HEK293 (cell line): Measurements from ENCODE around the gene CUL7.

Experiments
- CTCF ChIA-PET: fragments of 350-600 bp; formaldehyde crosslinking; extraction: SDS; loops from one replicate; lab custom pipeline; 2021; ENCODE audit warnings: antibody characterized with exemption; lab: Yijun Ruan, JAX
- POLR2A ChIA-PET: fragments of 300-600 bp; formaldehyde crosslinking; extraction: SDS; loops from one replicate; lab custom pipeline; 2020; ENCODE audit warnings: antibody characterized with exemption, inconsistent platforms; lab: Yijun Ruan, JAX
- H3K27ac ChIP-seq: fragments of 200-500 bp; sonication (Bioruptor generic); 2 replicates; pipeline ENCODE4 v1.5.1; 2014; ENCODE audit warnings: low read depth, low read length, control low read depth, inconsistent platforms; ENCODE audit errors: extremely low read depth
- H3K36me3 ChIP-seq, 2 experiments: fragments of 200-500 bp in 1 of 2; sonication (Bioruptor generic) in 1 of 2; 1 replicate in 1 of 2; 2 replicates in 1 of 2; pipeline ENCODE4 v1.5.1; 2014 to 2017; ENCODE audit warnings: inconsistent platforms in 2 of 2, low read length in 2 of 2; ENCODE audit not compliant: control insufficient read depth in 2 of 2, insufficient read depth in 1 of 2
- H3K4me1 ChIP-seq: fragments of 200-500 bp; sonication (Bioruptor generic); 2 replicates; pipeline ENCODE4 v1.5.1; 2014; ENCODE audit warnings: mild to moderate bottlenecking, low read length, inconsistent platforms; ENCODE audit not compliant: control insufficient read depth, insufficient read depth
- H3K4me3 ChIP-seq: 2 replicates; pipeline ENCODE4 v1.5.1; 2011; ENCODE audit warnings: low read depth, mild to moderate bottlenecking, control low read depth, low read length, moderate library complexity
- H3K9me3 ChIP-seq: fragments of 200-500 bp; sonication (Bioruptor generic); 2 replicates; pipeline ENCODE4 v1.5.1; 2014; ENCODE audit warnings: low read depth, low read length, inconsistent platforms; ENCODE audit not compliant: control insufficient read depth, insufficient read depth
- BCL11A ChIP-seq: fragments of 450-650 bp; formaldehyde crosslinking; IDR thresholded peaks from 2 replicates; pipeline ENCODE4 v1.5.1; 2016; ENCODE audit warnings: low read depth, missing biosample characterization, missing genetic modification characterization
- EGR2 ChIP-seq: fragments of 450-650 bp; formaldehyde crosslinking; IDR thresholded peaks from 2 replicates; pipeline ENCODE4 v1.5.1; 2016; ENCODE audit warnings: low read depth, missing biosample characterization, missing genetic modification characterization
- HIC1 ChIP-seq: fragments of 450-650 bp; formaldehyde crosslinking; IDR thresholded peaks from 2 replicates; pipeline ENCODE4 v1.5.1; 2016; ENCODE audit warnings: missing biosample characterization, missing genetic modification characterization
- HOXD13 ChIP-seq: sonication (generic); formaldehyde crosslinking; IDR thresholded peaks from 2 replicates; pipeline ENCODE4 v1.8.0; 2022; ENCODE audit warnings: missing genetic modification reagents, borderline replicate concordance
- OSR2 ChIP-seq: fragments of 450-650 bp; formaldehyde crosslinking; IDR thresholded peaks from 2 replicates; pipeline ENCODE4 v1.5.1; 2016; ENCODE audit warnings: missing biosample characterization, missing genetic modification characterization
- PATZ1 ChIP-seq: fragments of 450-650 bp; formaldehyde crosslinking; IDR thresholded peaks from 2 replicates; pipeline ENCODE4 v1.5.1; 2016; ENCODE audit warnings: missing biosample characterization, missing genetic modification characterization
- PRDM1 ChIP-seq: fragments of 450-650 bp; formaldehyde crosslinking; IDR thresholded peaks from 2 replicates; pipeline ENCODE4; 2016; ENCODE audit warnings: missing biosample characterization, missing genetic modification characterization
- PRDM10 ChIP-seq: fragments of 450-650 bp; formaldehyde crosslinking; IDR thresholded peaks from 2 replicates; pipeline ENCODE4 v1.5.1; 2016; ENCODE audit warnings: missing biosample characterization, missing genetic modification characterization
- SCRT1 ChIP-seq: fragments of 450-650 bp; formaldehyde crosslinking; IDR thresholded peaks from 2 replicates; pipeline ENCODE4 v1.5.1; 2016; ENCODE audit warnings: missing biosample characterization, missing genetic modification characterization, borderline replicate concordance
- SP2 ChIP-seq: fragments of 450-650 bp; formaldehyde crosslinking; IDR thresholded peaks from 2 replicates; pipeline ENCODE4 v1.5.1; 2016; ENCODE audit warnings: missing biosample characterization, missing genetic modification characterization
- SP3 ChIP-seq: fragments of 450-650 bp; formaldehyde crosslinking; IDR thresholded peaks from 2 replicates; pipeline ENCODE4 v1.5.1; 2016; ENCODE audit warnings: missing biosample characterization, missing genetic modification characterization
- WT1 ChIP-seq: fragments of 450-650 bp; formaldehyde crosslinking; IDR thresholded peaks from 2 replicates; pipeline ENCODE4 v1.5.1; 2016; ENCODE audit warnings: missing biosample characterization, missing genetic modification characterization
- YY1 ChIP-seq: fragments of 450-650 bp; formaldehyde crosslinking; IDR thresholded peaks from 2 replicates; pipeline ENCODE4 v1.5.1; 2018; ENCODE audit warnings: missing biosample characterization, missing genetic modification characterization
- ZBTB48 ChIP-seq: fragments of 450-650 bp; formaldehyde crosslinking; IDR thresholded peaks from 2 replicates; pipeline ENCODE4 v1.5.1; 2016; ENCODE audit warnings: missing biosample characterization, missing genetic modification characterization
- ZBTB8A ChIP-seq: fragments of 450-650 bp; formaldehyde crosslinking; IDR thresholded peaks from 2 replicates; pipeline ENCODE4 v1.5.1; 2016; ENCODE audit warnings: missing biosample characterization, missing genetic modification characterization
- ZFHX2 ChIP-seq: fragments of 450-650 bp; formaldehyde crosslinking; conservative IDR thresholded peaks from 2 replicates; pipeline ENCODE4 v1.5.1; 2016; ENCODE audit warnings: missing biosample characterization, missing genetic modification characterization
- ZFP69B ChIP-seq: fragments of 450-650 bp; formaldehyde crosslinking; IDR thresholded peaks from 2 replicates; pipeline ENCODE4 v1.5.1; 2016; ENCODE audit warnings: missing biosample characterization, missing genetic modification characterization
- ZIC2 ChIP-seq: fragments of 450-650 bp; formaldehyde crosslinking; IDR thresholded peaks from 2 replicates; pipeline ENCODE4 v1.5.1; 2016; ENCODE audit warnings: missing biosample characterization, missing genetic modification characterization
- ZNF114 ChIP-seq: fragments of 450-650 bp; formaldehyde crosslinking; IDR thresholded peaks from 2 replicates; pipeline ENCODE4 v1.5.0; 2017; ENCODE audit warnings: missing biosample characterization, missing genetic modification characterization
- ZNF16 ChIP-seq: fragments of 450-650 bp; formaldehyde crosslinking; IDR thresholded peaks from 2 replicates; pipeline ENCODE4 v1.5.1; 2016; ENCODE audit warnings: low read depth, missing biosample characterization, missing genetic modification characterization
- ZNF214 ChIP-seq: fragments of 450-650 bp; formaldehyde crosslinking; IDR thresholded peaks from 2 replicates; pipeline ENCODE4 v1.5.1; 2017; ENCODE audit warnings: missing biosample characterization, mild to moderate bottlenecking, missing genetic modification characterization, borderline replicate concordance
- ZNF221 ChIP-seq: fragments of 450-650 bp; formaldehyde crosslinking; IDR thresholded peaks from 2 replicates; pipeline ENCODE4 v1.5.1; 2017; ENCODE audit warnings: missing biosample characterization, missing genetic modification characterization, borderline replicate concordance
- ZNF514 ChIP-seq: fragments of 450-650 bp; formaldehyde crosslinking; IDR thresholded peaks from 2 replicates; pipeline ENCODE4 v1.5.1; 2016; ENCODE audit warnings: missing biosample characterization, missing genetic modification characterization
- ZNF664 ChIP-seq: fragments of 450-650 bp; formaldehyde crosslinking; IDR thresholded peaks from 2 replicates; pipeline ENCODE4 v1.5.1; 2016; ENCODE audit warnings: missing biosample characterization, missing genetic modification characterization
- ZSCAN30 ChIP-seq: fragments of 450-650 bp; IDR thresholded peaks from 2 replicates; pipeline ENCODE4 v1.5.1; 2018; ENCODE audit warnings: missing biosample characterization, mild to moderate bottlenecking, missing genetic modification characterization, moderate library complexity
- TF ChIP-seq, protein P1 (sequence below): fragments of 450-650 bp; formaldehyde crosslinking; IDR thresholded peaks from 2 replicates; pipeline ENCODE4 v1.5.1; 2016; ENCODE audit warnings: missing biosample characterization, missing genetic modification characterization
- TF ChIP-seq, protein P2 (sequence below): fragments of 450-650 bp; IDR thresholded peaks from 2 replicates; pipeline ENCODE4 v1.5.1; 2018; ENCODE audit warnings: missing biosample characterization, missing genetic modification characterization

The CUL7 gene

GRCh38 chr6:43075670-43076463 lies 22.2 kb upstream of the CUL7 start, which contains the start of gene PTK7:
TSS of gene PTK7 (plus strand) at chr6:43076314. CDS start at chr6:43076489, 175 bp downstream.
- no peaks in the 10 kb centered on the region for H3K9me3 ChIP-seq
- peak within 1 kb of the TSS; percentile 87 for H3K27ac ChIP-seq
- peaks cover 3 to 34% of the 10 kb centered on the region in 2 experiments; a peak in 2 of 3 replicates for H3K36me3 ChIP-seq
- H3K4me3 ChIP-seq, result peak within 1 kb of the TSS; percentile 88
- CTCF ChIA-PET, result interaction anchor here (0.6 to 7.6 kb wide), 6 partner anchors 17 to 211 kb away, joined by 3 to 83 read pairs (median 6); partner anchors contain the start of genes KLC4 and MRPL2
- peaks cover 14% of the 10 kb centered on the region for H3K4me1 ChIP-seq
- POLR2A ChIA-PET, result interaction anchor here (0.6 to 2.6 kb wide), 27 partner anchors 11 to 379 kb away, joined by 3 to 31 read pairs (median 4); partner anchors contain the start of genes BICRAL, CNPY3, CUL7 and KLC4
- TF ChIP-seq PATZ1 (tag by site-specific recombination) (peak; percentile 21; the same call in 1 of the 2 replicates), ZNF114 (tag by site-specific recombination) (no peak), SP2 (tag by site-specific recombination) (peak; percentile 47), ZNF514 (tag by site-specific recombination) (no peak), WT1 (no peak), SCRT1 (no peak), PRDM10 (tag by site-specific recombination) (peak; percentile 90), ZNF664 (tag by site-specific recombination) (no peak), PRDM1 (tag by site-specific recombination) (no peak), HIC1 (tag by site-specific recombination) (no peak), ZFP69B (tag by site-specific recombination) (peak; percentile 92), OSR2 (tag by site-specific recombination) (no peak), ZNF16 (tag by site-specific recombination) (no peak), ZNF221 (tag by site-specific recombination) (no peak), EGR2 (tag by site-specific recombination) (no peak), ZSCAN30 (tag by site-specific recombination) (no peak), SP3 (peak; percentile 78), ZIC2 (tag by site-specific recombination) (peak; percentile 32), BCL11A (tag by site-specific recombination) (no peak), ZBTB48 (tag by site-specific recombination) (peak; percentile 70; the same call in 1 of the 2 replicates), ZNF214 (tag by site-specific recombination) (no peak), ZBTB8A (tag by site-specific recombination) (peak; percentile 54; the same call in 1 of the 2 replicates), YY1 (no peak), HOXD13 (CRISPR knock-in tag) (no peak), ZFHX2 (tag by site-specific recombination) (0 out of 2 replicates have a peak, but pooled peaks have one; percentile 6)
- TF ChIP-seq, protein P1, sequence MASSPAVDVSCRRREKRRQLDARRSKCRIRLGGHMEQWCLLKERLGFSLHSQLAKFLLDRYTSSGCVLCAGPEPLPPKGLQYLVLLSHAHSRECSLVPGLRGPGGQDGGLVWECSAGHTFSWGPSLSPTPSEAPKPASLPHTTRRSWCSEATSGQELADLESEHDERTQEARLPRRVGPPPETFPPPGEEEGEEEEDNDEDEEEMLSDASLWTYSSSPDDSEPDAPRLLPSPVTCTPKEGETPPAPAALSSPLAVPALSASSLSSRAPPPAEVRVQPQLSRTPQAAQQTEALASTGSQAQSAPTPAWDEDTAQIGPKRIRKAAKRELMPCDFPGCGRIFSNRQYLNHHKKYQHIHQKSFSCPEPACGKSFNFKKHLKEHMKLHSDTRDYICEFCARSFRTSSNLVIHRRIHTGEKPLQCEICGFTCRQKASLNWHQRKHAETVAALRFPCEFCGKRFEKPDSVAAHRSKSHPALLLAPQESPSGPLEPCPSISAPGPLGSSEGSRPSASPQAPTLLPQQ, result peak; percentile 96
- TF ChIP-seq, protein P2, sequence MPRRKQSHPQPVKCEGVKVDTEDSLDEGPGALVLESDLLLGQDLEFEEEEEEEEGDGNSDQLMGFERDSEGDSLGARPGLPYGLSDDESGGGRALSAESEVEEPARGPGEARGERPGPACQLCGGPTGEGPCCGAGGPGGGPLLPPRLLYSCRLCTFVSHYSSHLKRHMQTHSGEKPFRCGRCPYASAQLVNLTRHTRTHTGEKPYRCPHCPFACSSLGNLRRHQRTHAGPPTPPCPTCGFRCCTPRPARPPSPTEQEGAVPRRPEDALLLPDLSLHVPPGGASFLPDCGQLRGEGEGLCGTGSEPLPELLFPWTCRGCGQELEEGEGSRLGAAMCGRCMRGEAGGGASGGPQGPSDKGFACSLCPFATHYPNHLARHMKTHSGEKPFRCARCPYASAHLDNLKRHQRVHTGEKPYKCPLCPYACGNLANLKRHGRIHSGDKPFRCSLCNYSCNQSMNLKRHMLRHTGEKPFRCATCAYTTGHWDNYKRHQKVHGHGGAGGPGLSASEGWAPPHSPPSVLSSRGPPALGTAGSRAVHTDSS (tag by site-specific recombination), result no peak
